Measurements from ENCODE around the gene OBSCN. TPM values are rescaled to one million over a fixed set of nuclear protein-coding genes. Genes with fewer than 3 reads are reported as not detected.
A peak's percentile ranks its signal among the peaks of the same experiment; 100 is the strongest.

Gene OBSCN
- total RNA-seq, 2 donors from 2014 or later = 159 to 317 TPM

DNA sequence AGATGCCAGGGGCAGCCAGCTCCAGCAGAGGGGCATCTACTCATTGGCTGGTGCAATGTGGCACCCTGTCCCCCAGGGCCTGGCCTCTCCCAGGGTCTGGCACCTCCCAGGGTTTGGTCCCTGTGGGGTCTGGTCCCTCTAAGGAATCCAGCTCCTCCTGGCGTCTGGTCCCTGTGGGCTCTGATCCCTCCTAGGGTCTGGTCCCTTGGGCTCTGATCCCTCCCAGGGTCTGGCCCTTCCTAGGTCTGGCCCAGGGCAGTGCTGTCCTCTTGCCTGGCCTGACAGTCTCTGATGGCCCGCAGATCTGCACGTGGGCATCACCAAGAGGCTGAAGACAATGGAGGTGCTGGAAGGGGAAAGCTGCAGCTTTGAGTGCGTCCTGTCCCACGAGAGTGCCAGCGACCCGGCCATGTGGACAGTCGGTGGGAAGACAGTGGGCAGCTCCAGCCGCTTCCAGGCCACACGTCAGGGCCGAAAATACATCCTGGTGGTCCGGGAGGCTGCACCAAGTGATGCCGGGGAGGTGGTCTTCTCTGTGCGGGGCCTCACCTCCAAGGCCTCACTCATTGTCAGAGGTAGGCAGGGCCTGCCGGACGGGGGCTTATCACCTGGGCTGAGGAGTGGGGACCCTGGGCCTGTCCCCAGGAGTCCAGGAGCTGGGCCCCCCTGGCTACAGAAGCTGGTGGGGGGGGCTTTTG lies 73.9 kb downstream of the OBSCN start:
- Histone ChIP-seq H3K4me3 (no peak overlapping the region), H3K9me3 (no peaks in the 10 kb centered on the region), H3K27me3 (no peaks in the 10 kb centered on the region), H3K4me1 (peaks cover 0 to 4% of the 10 kb centered on the region in 2 donors), H3K27ac (peak overlapping the region; percentile 23 to 51), H3K36me3 (peaks cover 96% of the 10 kb centered on the region)
- no peak for DNase-seq (ENCODE audit: low spot score)
- no peak for TF ChIP-seq CTCF (IDR thresholded peaks at IDR 0.05)

- Histone ChIP-seq H3K9me3 (no peaks in the 10 kb centered on the region), H3K36me3 (peaks cover 96% of the 10 kb centered on the region), H3K27ac (peak overlapping the region; percentile 23 to 51), H3K4me3 (no peak overlapping the region), H3K4me1 (no peaks in the 10 kb centered on the region), H3K27me3 (no peaks in the 10 kb centered on the region)
- no peak for TF ChIP-seq CTCF (IDR thresholded peaks at IDR 0.05)
- no peak for DNase-seq (ENCODE audit: low spot score)
These were observed 74.6 kb downstream of the OBSCN start for GRCh38 chr1:228282329-228283042.

- peak overlapping the region; percentile 14 to 51 for H3K27ac ChIP-seq
- no peak for TF ChIP-seq CTCF (IDR thresholded peaks at IDR 0.05)
- H3K4me3 ChIP-seq = no peak overlapping the region
- H3K9me3 ChIP-seq = no peaks in the 10 kb centered on the region
- H3K36me3 ChIP-seq = peaks cover 97% of the 10 kb centered on the region
- no peaks in the 10 kb centered on the region for H3K4me1 ChIP-seq
- no peaks in the 10 kb centered on the region for H3K27me3 ChIP-seq
- DNase-seq (ENCODE audit: low spot score) = no peak
These were observed 75.2 kb downstream of the OBSCN start for GRCh38 chr1:228283043-228283371.

- H3K9me3 ChIP-seq = no peaks in the 10 kb centered on the region
- no peak for TF ChIP-seq CTCF (IDR thresholded peaks at IDR 0.05)
- H3K27ac ChIP-seq = peak overlapping the region in 1 of 2 donors; percentile 56
- no peak for DNase-seq (ENCODE audit: low spot score)
- H3K27me3 ChIP-seq = no peaks in the 10 kb centered on the region
- no peak overlapping the region for H3K4me3 ChIP-seq
- peaks cover 98% of the 10 kb centered on the region for H3K36me3 ChIP-seq
- no peaks in the 10 kb centered on the region for H3K4me1 ChIP-seq
These were observed 75.8 kb downstream of the OBSCN start for GRCh38 chr1:228283476-228284147.

- no peak for DNase-seq (ENCODE audit: low spot score)
- Histone ChIP-seq H3K27ac (peak overlapping the region in 1 of 2 donors; percentile 56), H3K9me3 (no peaks in the 10 kb centered on the region), H3K4me3 (no peak overlapping the region), H3K4me1 (no peaks in the 10 kb centered on the region), H3K36me3 (peaks cover 98% of the 10 kb centered on the region), H3K27me3 (no peaks in the 10 kb centered on the region)
- no peak for TF ChIP-seq CTCF (IDR thresholded peaks at IDR 0.05)
These were observed 76.3 kb downstream of the OBSCN start for GRCh38 chr1:228284148-228284495.
